Measurements from ENCODE around the gene YBEY. TPM values are rescaled to one million over a fixed set of nuclear protein-coding genes. Genes with fewer than 3 reads are reported as not detected.

Gene YBEY
- total and polyA plus RNA-seq, 2 donors (not counting 3 experiments of a cell fraction or from before 2014, with no cell fraction given): 6.1 to 15.3 TPM

DNA sequence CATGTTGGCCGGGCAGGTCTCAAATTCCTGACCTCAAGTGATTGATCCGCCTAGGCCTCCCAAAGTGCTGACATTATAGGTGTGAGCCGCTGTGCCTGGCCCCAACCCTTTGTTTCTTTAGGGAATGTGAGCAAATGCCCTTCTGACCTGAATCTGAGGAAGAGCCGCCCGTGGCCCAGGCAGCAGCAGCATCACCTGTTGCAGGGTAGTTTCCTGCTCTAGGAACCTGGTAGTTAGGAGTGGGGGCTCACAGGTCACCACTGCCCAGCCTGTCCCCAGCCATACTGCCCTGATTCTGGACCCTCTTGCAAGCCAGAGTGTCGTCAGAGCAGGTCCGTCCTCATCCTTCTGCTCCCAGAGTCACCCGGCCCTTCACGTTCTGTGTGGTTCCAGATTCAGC is 13.0 kb downstream of the YBEY start:
- no TSS peak for BruUV-seq (replicated peaks)
- no peak overlapping the region for H3K4me3 ChIP-seq (replicated peaks in 1 of 3; ENCODE audit: insufficient read depth in 1 of 3, low read depth in 1 of 3, low read length in 3 of 3)
- H4K20me1 ChIP-seq (replicated peaks; ENCODE audit: control insufficient read depth, extremely low read depth, insufficient read depth, low read length): no peaks in the 10 kb centered on the region
- peaks cover 9% of the 10 kb centered on the region for H3K4me1 ChIP-seq (ENCODE audit: control insufficient read depth, extremely low read depth, insufficient read depth, low read length)
- dilution Hi-C loops (cut with MboI; ENCODE audit: extremely low pct_ligation_motif_present, low sequenced_read_pairs) (no loop called here), intact Hi-C loops (cut with micrococcal nuclease) (no loop called here)
- TF ChIP-seq GATA2 (IDR thresholded peaks at IDR 0.05; ENCODE audit: insufficient read depth, insufficient read length, low read depth, low read length): no peak
- no peak for TF ChIP-seq POLR2A (IDR thresholded peaks at IDR 0.05; ENCODE audit: low read depth, low read length)
- TF ChIP-seq, protein P1, sequence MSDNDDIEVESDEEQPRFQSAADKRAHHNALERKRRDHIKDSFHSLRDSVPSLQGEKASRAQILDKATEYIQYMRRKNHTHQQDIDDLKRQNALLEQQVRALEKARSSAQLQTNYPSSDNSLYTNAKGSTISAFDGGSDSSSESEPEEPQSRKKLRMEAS (IDR thresholded peaks at IDR 0.05; ENCODE audit: insufficient read depth, insufficient read length): no peak
- TF ChIP-seq POLR2AphosphoS5 (IDR thresholded peaks at IDR 0.05; ENCODE audit: insufficient read depth, low read depth, low read length): no peak
- no peak for TF ChIP-seq FOS (IDR thresholded peaks at IDR 0.05; ENCODE audit: borderline replicate concordance, insufficient read depth, low read length)
- no peak for TF ChIP-seq JUN (IDR thresholded peaks at IDR 0.05; ENCODE audit: borderline replicate concordance, insufficient read depth, insufficient read length, low read depth)
- no peak for TF ChIP-seq EZH2 (IDR thresholded peaks at IDR 0.05; ENCODE audit: borderline replicate concordance, low read depth, low read length, severe bottlenecking)
- TF ChIP-seq CTCF (IDR thresholded peaks at IDR 0.05; ENCODE audit: extremely low read depth in 1 of 2, insufficient read depth in 1 of 2, low read depth in 1 of 2, low read length in 2 of 2): no peak
- TF ChIP-seq MYC (IDR thresholded peaks at IDR 0.05; ENCODE audit: low read depth, low read length): no peak
- H3K27me3 ChIP-seq (ENCODE audit: control insufficient read depth in 2 of 2, insufficient read depth in 2 of 2, low read length in 2 of 2): no peaks in the 10 kb centered on the region
- DNase-seq (ENCODE audit: low read depth, low spot score): no peak
- no peaks in the 10 kb centered on the region for H3K79me2 ChIP-seq (ENCODE audit: control insufficient read depth, insufficient read depth, low read length)
- ChIA-PET POLR2A (no interaction called here), CTCF (no interaction called here)
- no peak overlapping the region for H3K4me2 ChIP-seq (ENCODE audit: insufficient read depth, low read length)
- no peak overlapping the region for H3K27ac ChIP-seq (ENCODE audit: insufficient read depth, low read depth, low read length)
- no peak overlapping the region for H2AFZ ChIP-seq (ENCODE audit: low read depth, low read length)
- FAIRE-seq: no peak
- no peaks in the 10 kb centered on the region for H3K9me3 ChIP-seq (replicated peaks; ENCODE audit: control insufficient read depth, insufficient read depth, low read length)
- H3K9me1 ChIP-seq (replicated peaks; ENCODE audit: control insufficient read depth, extremely low read depth, insufficient read depth, low read length): no peaks in the 10 kb centered on the region
- no peaks in the 10 kb centered on the region for H3K36me3 ChIP-seq (ENCODE audit: control insufficient read depth in 2 of 2, extremely low read depth in 1 of 2, insufficient read depth in 2 of 2, low read length in 2 of 2)
- no peak overlapping the region for H3K9ac ChIP-seq (replicated peaks; ENCODE audit: extremely low read depth, insufficient read depth, low read length)
